LNCaP clone FGC (cell line): Measurements from ENCODE around the gene DISP3.

Source experiments
- DNase-seq: peaks from one replicate; pipeline ENCODE4 v3.0.0-alpha.2; 2011; ENCODE audit warnings: low read depth
- H3K4me3 ChIP-seq: 2 replicates; pipeline ENCODE4 v1.5.1; 2011; ENCODE audit warnings: mild to moderate bottlenecking, low read depth, low read length, control low read depth
- TF ChIP-seq, protein P1 (sequence below): IDR thresholded peaks from 2 replicates; pipeline ENCODE4 v1.5.1; 2012; ENCODE audit warnings: mild to moderate bottlenecking; ENCODE audit not compliant: control insufficient read depth, insufficient read depth; ENCODE audit errors: extremely low read depth

Gene DISP3

DNA sequence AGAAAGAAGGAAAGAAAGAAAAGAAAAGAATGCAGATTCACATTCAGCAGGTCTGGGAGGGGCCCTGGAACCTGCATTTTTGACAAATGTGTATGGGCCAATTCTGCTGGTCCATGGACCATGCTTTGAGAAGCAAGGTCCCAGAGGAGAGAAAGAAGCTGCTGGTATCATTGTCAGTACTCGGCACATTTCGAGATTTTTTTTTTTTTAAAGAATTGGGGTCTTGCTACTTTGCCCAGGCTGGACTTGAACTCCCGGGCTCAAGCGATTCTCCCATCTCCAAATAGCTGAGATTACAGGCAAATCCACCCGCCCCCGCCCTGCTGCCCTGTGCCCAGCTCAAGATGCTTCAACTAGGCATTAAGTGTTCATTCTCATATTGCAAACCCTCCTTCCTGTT is 13.6 kb upstream of the DISP3 start:
- no peak overlapping the region for H3K4me3 ChIP-seq
- DNase-seq, result no peak
- TF ChIP-seq, protein P1, sequence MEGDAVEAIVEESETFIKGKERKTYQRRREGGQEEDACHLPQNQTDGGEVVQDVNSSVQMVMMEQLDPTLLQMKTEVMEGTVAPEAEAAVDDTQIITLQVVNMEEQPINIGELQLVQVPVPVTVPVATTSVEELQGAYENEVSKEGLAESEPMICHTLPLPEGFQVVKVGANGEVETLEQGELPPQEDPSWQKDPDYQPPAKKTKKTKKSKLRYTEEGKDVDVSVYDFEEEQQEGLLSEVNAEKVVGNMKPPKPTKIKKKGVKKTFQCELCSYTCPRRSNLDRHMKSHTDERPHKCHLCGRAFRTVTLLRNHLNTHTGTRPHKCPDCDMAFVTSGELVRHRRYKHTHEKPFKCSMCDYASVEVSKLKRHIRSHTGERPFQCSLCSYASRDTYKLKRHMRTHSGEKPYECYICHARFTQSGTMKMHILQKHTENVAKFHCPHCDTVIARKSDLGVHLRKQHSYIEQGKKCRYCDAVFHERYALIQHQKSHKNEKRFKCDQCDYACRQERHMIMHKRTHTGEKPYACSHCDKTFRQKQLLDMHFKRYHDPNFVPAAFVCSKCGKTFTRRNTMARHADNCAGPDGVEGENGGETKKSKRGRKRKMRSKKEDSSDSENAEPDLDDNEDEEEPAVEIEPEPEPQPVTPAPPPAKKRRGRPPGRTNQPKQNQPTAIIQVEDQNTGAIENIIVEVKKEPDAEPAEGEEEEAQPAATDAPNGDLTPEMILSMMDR, result no peak

DNA sequence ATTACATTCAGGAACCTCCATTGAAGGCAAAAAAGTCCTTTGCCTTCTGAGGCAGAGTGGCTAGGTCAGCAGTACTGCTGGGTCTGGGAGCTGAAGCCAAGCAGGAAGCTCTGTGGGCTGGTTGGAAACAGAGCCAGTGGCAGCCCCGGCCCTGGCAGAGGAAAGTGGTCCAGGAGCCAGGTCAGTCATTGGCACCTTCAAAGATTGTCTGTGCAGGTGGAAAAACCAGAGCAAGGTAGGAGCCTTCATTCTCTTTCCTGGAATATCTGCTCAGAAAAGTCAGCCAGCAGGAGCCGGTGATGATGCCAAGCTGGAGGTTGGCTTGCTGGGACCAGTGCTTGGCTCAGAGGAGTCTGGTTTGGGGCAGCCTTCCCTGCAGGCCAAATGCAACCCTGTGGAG is 12.5 kb upstream of the DISP3 start:
- TF ChIP-seq, protein P1, result no peak
- no peak for DNase-seq
- H3K4me3 ChIP-seq, result no peak overlapping the region

DNA sequence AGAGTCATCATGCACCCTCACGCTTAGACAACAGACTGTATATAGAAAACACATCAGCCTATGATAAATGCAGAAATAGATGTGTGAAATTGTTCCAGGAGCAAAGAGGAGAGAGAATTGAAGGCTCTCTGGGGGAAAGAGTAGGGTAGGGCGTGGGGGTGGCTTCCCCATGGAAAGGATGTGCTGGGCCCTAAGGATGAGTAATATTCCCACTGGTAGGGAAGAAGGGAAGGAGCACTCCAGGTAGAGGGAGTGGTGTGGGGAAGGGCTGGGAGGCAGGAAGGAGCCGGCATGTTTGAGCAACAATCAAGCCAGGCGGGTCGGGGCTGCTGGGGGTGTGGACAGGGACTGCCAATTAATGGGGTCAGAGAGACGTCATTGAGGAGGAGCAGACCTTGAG is 10.1 kb upstream of the DISP3 start:
- no peak for DNase-seq

DNA sequence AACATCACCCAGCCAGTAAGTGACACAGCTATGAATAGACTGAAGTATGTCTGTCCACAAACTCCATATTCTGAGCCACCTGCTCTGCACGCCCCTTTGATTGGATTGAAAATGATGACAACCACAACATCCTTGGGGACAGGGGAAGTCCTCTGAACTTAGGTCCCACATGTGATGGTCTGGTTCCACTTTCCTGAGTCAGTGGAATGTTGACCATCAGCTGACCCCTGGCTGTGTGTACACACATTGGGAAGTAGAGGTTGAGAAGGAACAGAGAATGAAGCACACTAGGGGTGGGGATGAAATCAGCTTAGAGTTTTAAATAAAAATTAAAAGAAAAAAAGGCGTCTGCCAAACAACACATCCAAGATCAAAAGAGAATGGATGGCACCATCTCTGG is 8.0 kb upstream of the DISP3 start:
- H3K4me3 ChIP-seq, result no peak overlapping the region
- TF ChIP-seq, protein P1, result no peak
- no peak for DNase-seq

More for the DNA sequence above, 10.1 kb upstream of the DISP3 start:
- no peak overlapping the region for H3K4me3 ChIP-seq
- TF ChIP-seq, protein P1, result no peak

DNA sequence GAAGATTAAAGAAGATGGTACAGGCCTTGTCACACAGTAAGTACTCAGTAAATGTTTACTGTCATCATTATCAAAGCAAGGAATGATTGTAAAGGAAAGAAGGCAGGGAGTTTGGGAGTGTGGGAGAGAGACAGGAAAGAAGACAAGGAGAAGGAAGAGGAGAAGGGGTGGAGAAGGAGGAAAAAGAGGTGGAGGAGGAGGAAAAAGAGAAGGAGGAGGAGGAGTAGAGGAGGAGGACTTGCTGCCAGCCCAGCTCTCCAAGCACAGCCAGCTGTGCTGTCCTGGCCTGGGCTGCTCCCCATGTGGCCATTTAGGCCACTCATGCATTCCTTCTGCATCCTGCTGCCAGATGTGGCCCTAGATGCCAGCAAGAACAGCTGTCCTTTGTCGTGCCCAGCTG is 7.5 kb upstream of the DISP3 start:
- TF ChIP-seq, protein P1, result no peak
- no peak overlapping the region for H3K4me3 ChIP-seq
- no peak for DNase-seq

DNA sequence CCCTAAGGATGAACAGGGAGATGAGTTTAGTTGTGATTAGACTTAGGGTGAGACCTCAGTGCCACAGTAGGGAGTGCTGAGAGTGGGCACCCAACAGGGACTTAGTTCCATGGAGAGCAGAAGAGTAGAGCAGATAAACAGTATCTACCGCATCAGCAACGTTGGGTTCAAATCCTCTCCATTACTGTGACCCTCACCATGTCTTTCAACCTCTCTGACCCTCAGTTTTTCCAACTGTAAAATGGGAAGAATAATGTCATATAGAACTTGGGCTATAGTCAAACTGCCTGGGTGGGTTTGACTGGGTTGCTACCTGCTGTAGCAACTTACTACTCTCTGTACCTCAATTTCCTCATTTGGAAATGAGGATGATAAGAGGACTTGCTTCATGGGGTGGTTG is 6.7 kb upstream of the DISP3 start:
- H3K4me3 ChIP-seq, result no peak overlapping the region
- no peak for DNase-seq
- TF ChIP-seq, protein P1, result no peak

DNA sequence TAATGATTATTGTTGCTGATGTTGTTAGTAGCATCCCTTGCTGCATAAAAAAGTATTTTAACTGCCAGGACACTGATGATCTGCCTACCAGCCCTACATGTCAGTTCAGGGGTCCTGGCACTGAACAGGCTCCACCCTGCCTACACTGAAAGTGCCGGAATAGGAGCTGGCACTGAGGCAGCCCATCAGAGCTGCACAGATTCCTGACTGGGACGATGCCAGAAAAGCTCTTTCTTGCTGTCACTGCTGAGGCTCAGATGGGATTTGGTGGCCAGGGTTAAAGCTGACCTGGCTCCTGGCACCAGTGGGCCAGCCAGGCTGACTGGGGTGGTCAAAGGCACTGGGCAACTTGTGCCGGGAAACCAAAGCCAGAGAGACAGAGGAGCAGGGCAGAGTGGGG is 6.2 kb upstream of the DISP3 start:
- DNase-seq, result no peak
- TF ChIP-seq, protein P1, result no peak
- H3K4me3 ChIP-seq, result no peak overlapping the region
